Liver (tissue), 3 donors: Measurements from ENCODE around the gene CEND1.

Source experiments
- CTCF ChIP-seq: fragments of 150-350 bp; IDR thresholded peaks from 2 replicates; pipeline ENCODE4 v1.5.1; 2017; ENCODE audit warnings: improper control_type of control experiment, low read depth, low read length; ENCODE audit not compliant: missing input control
- FOXA1 ChIP-seq: IDR thresholded peaks from 2 replicates; pipeline ENCODE4 v1.6.1; 2016; ENCODE audit warnings: antibody characterized with exemption
- REST ChIP-seq: IDR thresholded peaks from 2 replicates; pipeline ENCODE4 v1.6.1; 2016; ENCODE audit warnings: antibody characterized with exemption, mild to moderate bottlenecking
- SP1 ChIP-seq: IDR thresholded peaks from 2 replicates; pipeline ENCODE4 v1.6.1; 2018; ENCODE audit warnings: antibody characterized with exemption, mild to moderate bottlenecking
- YY1 ChIP-seq: IDR thresholded peaks from 2 replicates; pipeline ENCODE4 v1.6.1; 2016; ENCODE audit warnings: antibody characterized with exemption, mild to moderate bottlenecking
- TF ChIP-seq, protein P1 (sequence below): IDR thresholded peaks from 2 replicates; pipeline ENCODE4 v1.6.1; 2016; ENCODE audit warnings: antibody characterized with exemption
- TF ChIP-seq, protein P2 (sequence below): IDR thresholded peaks from 2 replicates; pipeline ENCODE4 v1.6.1; 2016; ENCODE audit warnings: antibody characterized with exemption
- donor health status: healthy.
- donor health status: healthy.

GRCh38 chr11:809287-810039, 19.6 kb upstream of the CEND1 start, which contains the start of gene RPLP2:
- TF ChIP-seq FOXA1: peak; percentile 25
- no peak for TF ChIP-seq CTCF
- TF ChIP-seq, protein P1, sequence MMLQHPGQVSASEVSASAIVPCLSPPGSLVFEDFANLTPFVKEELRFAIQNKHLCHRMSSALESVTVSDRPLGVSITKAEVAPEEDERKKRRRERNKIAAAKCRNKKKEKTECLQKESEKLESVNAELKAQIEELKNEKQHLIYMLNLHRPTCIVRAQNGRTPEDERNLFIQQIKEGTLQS: no peak
- peak; percentile 82 for TF ChIP-seq SP1
- peak; percentile 95 for TF ChIP-seq YY1
- TF ChIP-seq REST: peak; percentile 68
- TF ChIP-seq, protein P2, sequence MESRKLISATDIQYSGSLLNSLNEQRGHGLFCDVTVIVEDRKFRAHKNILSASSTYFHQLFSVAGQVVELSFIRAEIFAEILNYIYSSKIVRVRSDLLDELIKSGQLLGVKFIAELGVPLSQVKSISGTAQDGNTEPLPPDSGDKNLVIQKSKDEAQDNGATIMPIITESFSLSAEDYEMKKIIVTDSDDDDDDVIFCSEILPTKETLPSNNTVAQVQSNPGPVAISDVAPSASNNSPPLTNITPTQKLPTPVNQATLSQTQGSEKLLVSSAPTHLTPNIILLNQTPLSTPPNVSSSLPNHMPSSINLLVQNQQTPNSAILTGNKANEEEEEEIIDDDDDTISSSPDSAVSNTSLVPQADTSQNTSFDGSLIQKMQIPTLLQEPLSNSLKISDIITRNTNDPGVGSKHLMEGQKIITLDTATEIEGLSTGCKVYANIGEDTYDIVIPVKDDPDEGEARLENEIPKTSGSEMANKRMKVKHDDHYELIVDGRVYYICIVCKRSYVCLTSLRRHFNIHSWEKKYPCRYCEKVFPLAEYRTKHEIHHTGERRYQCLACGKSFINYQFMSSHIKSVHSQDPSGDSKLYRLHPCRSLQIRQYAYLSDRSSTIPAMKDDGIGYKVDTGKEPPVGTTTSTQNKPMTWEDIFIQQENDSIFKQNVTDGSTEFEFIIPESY: no peak
